Loucy (cell line): ENCODE data around the gene NCOA1.

ENCODE experiments used
- H2AFZ ChIP-seq: fragments of 200-600 bp; sonication (generic); 2 replicates; pipeline ENCODE4 v1.6.0; 2016; ENCODE audit warnings: antibody characterized with exemption, mild to moderate bottlenecking, low read length, moderate library complexity
- H3F3A ChIP-seq: fragments of 200-600 bp; 2 replicates; pipeline ENCODE4 v1.6.0; 2016; ENCODE audit warnings: antibody characterized with exemption, low read depth, mild to moderate bottlenecking
- H3K27me3 ChIP-seq: fragments of 200-600 bp; sonication (generic); 2 replicates; pipeline ENCODE4 v1.6.1; 2014; ENCODE audit warnings: low read length, mild to moderate bottlenecking; ENCODE audit not compliant: insufficient read depth, poor library complexity, severe bottlenecking
- H3K36me3 ChIP-seq: fragments of 200-600 bp; sonication (generic); 2 replicates; pipeline ENCODE4 v1.6.1; 2016; ENCODE audit warnings: low read length; ENCODE audit not compliant: insufficient read depth
- H3K4me1 ChIP-seq: fragments of 200-600 bp; sonication (generic); 2 replicates; pipeline ENCODE4 v1.5.1; 2014; ENCODE audit warnings: low read length, mild to moderate bottlenecking; ENCODE audit not compliant: insufficient read depth, poor library complexity, severe bottlenecking
- H3K4me2 ChIP-seq: fragments of 200-600 bp; sonication (generic); 2 replicates; pipeline ENCODE4 v1.6.0; 2014; ENCODE audit warnings: antibody characterized with exemption, low read length, low read depth, mild to moderate bottlenecking; ENCODE audit not compliant: poor library complexity, severe bottlenecking
- H3K4me3 ChIP-seq: fragments of 200-600 bp; sonication (generic); 2 replicates; pipeline ENCODE4 v1.5.1; 2014; ENCODE audit warnings: low read length, mild to moderate bottlenecking, mixed read lengths; ENCODE audit not compliant: poor library complexity, severe bottlenecking
- H3K79me2 ChIP-seq: fragments of 200-600 bp; sonication (generic); 2 replicates; pipeline ENCODE4 v1.6.1; 2014; ENCODE audit warnings: low read length; ENCODE audit not compliant: insufficient read depth
- H3K9ac ChIP-seq: fragments of 200-600 bp; sonication (generic); 2 replicates; pipeline ENCODE4 v1.6.0; 2014; ENCODE audit warnings: mild to moderate bottlenecking, low read depth, low read length, moderate library complexity; ENCODE audit not compliant: poor library complexity, severe bottlenecking
- H3K9me2 ChIP-seq: fragments of 200-600 bp; sonication (generic); replicated peaks from 2 replicates; pipeline ENCODE4 v1.6.1; 2016; ENCODE audit warnings: low read depth, low read length, mixed read lengths
- H3K9me3 ChIP-seq: fragments of 200-600 bp; sonication (generic); 2 replicates; pipeline ENCODE4 v1.6.1; 2014; ENCODE audit warnings: mild to moderate bottlenecking, antibody characterized with exemption, low read length, low read depth; ENCODE audit not compliant: insufficient read depth
- H4K20me1 ChIP-seq: fragments of 200-600 bp; sonication (generic); 2 replicates; pipeline ENCODE4 v1.6.0; 2014; ENCODE audit warnings: antibody characterized with exemption, low read length, mild to moderate bottlenecking; ENCODE audit not compliant: insufficient read depth, poor library complexity, severe bottlenecking
- EZH2phosphoT487 ChIP-seq: fragments of 200-600 bp; IDR thresholded peaks from 2 replicates; pipeline ENCODE4 v1.6.1; 2018; ENCODE audit warnings: antibody characterized with exemption, mild to moderate bottlenecking, moderate library complexity, borderline replicate concordance
- TF ChIP-seq, protein P1 (sequence below): fragments of 200-600 bp; sonication (generic); conservative IDR thresholded peaks from 2 replicates; pipeline ENCODE4 v1.5.1; 2014; ENCODE audit warnings: mild to moderate bottlenecking, antibody characterized with exemption, low read length

The NCOA1 gene

DNA sequence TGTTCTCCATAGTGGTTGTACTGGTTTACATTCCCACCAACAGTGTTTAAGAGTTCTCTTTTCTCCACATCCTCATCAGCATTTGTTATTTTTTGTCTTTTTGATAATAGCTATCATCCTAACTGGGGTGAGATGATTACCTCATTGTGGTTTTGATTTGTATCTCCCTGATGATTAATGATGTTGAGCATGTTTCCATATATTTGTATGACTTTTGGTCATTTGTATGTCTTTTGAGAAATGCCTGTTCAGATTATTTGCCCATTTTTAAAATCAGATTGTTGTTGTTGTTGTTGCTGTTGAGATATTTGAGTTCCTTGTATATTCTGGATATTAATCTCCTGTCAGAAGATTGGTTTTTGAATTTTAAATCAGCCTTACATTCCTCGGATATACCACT lies 147.5 kb downstream of the NCOA1 start:
- Histone ChIP-seq H3K4me2 (no peak overlapping the region), H4K20me1 (no peaks in the 10 kb centered on the region), H3K9ac (no peak overlapping the region), H3K4me1 (no peaks in the 10 kb centered on the region), H3K27me3 (no peaks in the 10 kb centered on the region), H2AFZ (no peak overlapping the region), H3K79me2 (peaks cover 3% of the 10 kb centered on the region; the same call in 1 of the 2 replicates), H3K36me3 (no peaks in the 10 kb centered on the region), H3K4me3 (no peak overlapping the region), H3K9me2 (no peaks in the 10 kb centered on the region), H3K9me3 (0 out of 2 replicates have a peak, but pooled peaks cover 2% of the 10 kb centered on the region), H3F3A (no peaks in the 10 kb centered on the region)
- TF ChIP-seq EZH2phosphoT487, result no peak
- TF ChIP-seq, protein P1, sequence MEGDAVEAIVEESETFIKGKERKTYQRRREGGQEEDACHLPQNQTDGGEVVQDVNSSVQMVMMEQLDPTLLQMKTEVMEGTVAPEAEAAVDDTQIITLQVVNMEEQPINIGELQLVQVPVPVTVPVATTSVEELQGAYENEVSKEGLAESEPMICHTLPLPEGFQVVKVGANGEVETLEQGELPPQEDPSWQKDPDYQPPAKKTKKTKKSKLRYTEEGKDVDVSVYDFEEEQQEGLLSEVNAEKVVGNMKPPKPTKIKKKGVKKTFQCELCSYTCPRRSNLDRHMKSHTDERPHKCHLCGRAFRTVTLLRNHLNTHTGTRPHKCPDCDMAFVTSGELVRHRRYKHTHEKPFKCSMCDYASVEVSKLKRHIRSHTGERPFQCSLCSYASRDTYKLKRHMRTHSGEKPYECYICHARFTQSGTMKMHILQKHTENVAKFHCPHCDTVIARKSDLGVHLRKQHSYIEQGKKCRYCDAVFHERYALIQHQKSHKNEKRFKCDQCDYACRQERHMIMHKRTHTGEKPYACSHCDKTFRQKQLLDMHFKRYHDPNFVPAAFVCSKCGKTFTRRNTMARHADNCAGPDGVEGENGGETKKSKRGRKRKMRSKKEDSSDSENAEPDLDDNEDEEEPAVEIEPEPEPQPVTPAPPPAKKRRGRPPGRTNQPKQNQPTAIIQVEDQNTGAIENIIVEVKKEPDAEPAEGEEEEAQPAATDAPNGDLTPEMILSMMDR, result no peak

DNA sequence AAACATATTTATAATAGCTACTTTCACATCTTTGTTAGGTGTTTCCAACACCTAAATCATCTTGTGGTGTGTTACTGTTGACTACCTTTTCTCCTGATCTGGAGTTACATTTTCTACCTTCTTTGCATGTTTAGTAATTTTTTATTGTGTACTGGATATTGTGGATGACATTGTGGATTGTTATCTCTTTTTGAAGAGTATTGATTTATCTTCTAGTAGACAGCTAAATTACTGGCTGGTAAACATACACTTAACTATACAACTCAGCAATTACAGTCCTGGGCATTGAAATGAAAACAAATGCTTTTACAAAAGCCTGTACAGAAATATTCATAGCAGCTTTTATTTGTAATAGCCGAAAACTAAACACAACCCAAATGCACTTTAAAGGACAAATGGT lies 151.3 kb downstream of the NCOA1 start:
- H3K27me3 ChIP-seq, result no peaks in the 10 kb centered on the region

DNA sequence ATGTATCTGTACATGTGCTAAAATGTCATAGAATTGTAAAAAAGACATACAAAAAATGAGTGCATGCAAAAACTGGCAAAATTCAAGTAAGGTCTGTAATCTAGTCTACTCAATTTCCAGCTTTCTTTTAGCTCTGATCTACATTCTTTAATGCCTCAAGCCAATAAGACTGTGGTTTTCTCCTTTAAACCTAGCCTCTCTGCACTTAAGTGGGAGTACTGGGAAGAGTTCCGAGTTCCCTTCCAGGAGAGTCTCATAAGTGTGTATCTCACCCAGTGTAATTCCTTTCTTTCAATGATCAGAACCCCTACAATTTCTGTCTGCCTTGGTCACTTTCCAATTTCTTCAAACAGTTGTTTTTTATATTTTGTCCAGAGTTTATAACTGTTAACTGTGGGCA lies 152.0 kb downstream of the NCOA1 start:
- Histone ChIP-seq H3K4me2 (no peak overlapping the region), H3K4me1 (no peaks in the 10 kb centered on the region), H3K79me2 (peaks cover 3% of the 10 kb centered on the region; the same call in 1 of the 2 replicates), H4K20me1 (no peaks in the 10 kb centered on the region), H3K4me3 (no peak overlapping the region), H2AFZ (no peak overlapping the region), H3K9me3 (0 out of 2 replicates have a peak, but pooled peaks cover 2% of the 10 kb centered on the region), H3K27me3 (no peaks in the 10 kb centered on the region), H3K36me3 (peaks cover 4% of the 10 kb centered on the region; the same call in 1 of the 2 replicates), H3K9ac (no peak overlapping the region), H3F3A (no peaks in the 10 kb centered on the region), H3K9me2 (no peaks in the 10 kb centered on the region)
- TF ChIP-seq, protein P1, result no peak
- no peak for TF ChIP-seq EZH2phosphoT487

More for the DNA sequence above, 151.3 kb downstream of the NCOA1 start:
- Histone ChIP-seq H3K9ac (no peak overlapping the region), H3K4me2 (no peak overlapping the region), H4K20me1 (no peaks in the 10 kb centered on the region), H3F3A (no peaks in the 10 kb centered on the region), H3K79me2 (peaks cover 3% of the 10 kb centered on the region; the same call in 1 of the 2 replicates), H3K4me3 (no peak overlapping the region), H3K4me1 (no peaks in the 10 kb centered on the region), H3K9me3 (0 out of 2 replicates have a peak, but pooled peaks cover 2% of the 10 kb centered on the region), H2AFZ (no peak overlapping the region), H3K36me3 (peaks cover 4% of the 10 kb centered on the region; the same call in 1 of the 2 replicates), H3K9me2 (no peaks in the 10 kb centered on the region)
- TF ChIP-seq, protein P1, result no peak
- TF ChIP-seq EZH2phosphoT487, result no peak
